CD4-positive, alpha-beta T cell treated with Interferon gamma for 1 hour (primary cell): Measurements from ENCODE around the gene HIVEP1.
"Not testable (repeated sequence)": the region's sequence is repeated elsewhere in the genome, so short reads cannot be mapped to it uniquely, and the experiment has no call there.

Experiments used
- DNase-seq: peaks from one replicate; pipeline ENCODE4 v3.0.0-alpha.2; 2020

Gene HIVEP1

GRCh38 chr6:12163744-12164507, 151.8 kb downstream of the HIVEP1 start:
- no peak for DNase-seq

- no peak for DNase-seq
Observed at GRCh38 chr6:12164508-12164770, 152.3 kb downstream of the HIVEP1 start.

- no peak for DNase-seq
Observed at GRCh38 chr6:12165297-12165696, 153.2 kb downstream of the HIVEP1 start.

GRCh38 chr6:12165722-12166280, 153.7 kb downstream of the HIVEP1 start:
- no peak for DNase-seq

- no peak for DNase-seq
Observed at GRCh38 chr6:12169377-12169776, 157.3 kb downstream of the HIVEP1 start.

GRCh38 chr6:12170351-12171092, 158.4 kb downstream of the HIVEP1 start:
- no peak for DNase-seq

- DNase-seq, result no peak
Observed at GRCh38 chr6:12171717-12172116, 159.6 kb downstream of the HIVEP1 start.

GRCh38 chr6:12172572-12172971, 160.5 kb downstream of the HIVEP1 start:
- DNase-seq, result no peak

GRCh38 chr6:12173181-12173580, 161.1 kb downstream of the HIVEP1 start:
- DNase-seq, result no peak

- DNase-seq, result no peak
Observed at GRCh38 chr6:12173661-12174060, 161.5 kb downstream of the HIVEP1 start.

- DNase-seq, result no peak
Observed at GRCh38 chr6:12174878-12175277, 162.8 kb downstream of the HIVEP1 start.

- no peak for DNase-seq
Observed at GRCh38 chr6:12175626-12176025, 163.5 kb downstream of the HIVEP1 start.

- DNase-seq, result not testable (repeated sequence)
Observed at GRCh38 chr6:12176782-12177181, 164.7 kb downstream of the HIVEP1 start.

- no peak for DNase-seq
Observed at GRCh38 chr6:12178521-12178920, 166.4 kb downstream of the HIVEP1 start.

GRCh38 chr6:12181481-12181880, 169.4 kb downstream of the HIVEP1 start:
- no peak for DNase-seq

GRCh38 chr6:12182676-12183075, 170.6 kb downstream of the HIVEP1 start:
- DNase-seq, result no peak

GRCh38 chr6:12185081-12185673, 173.1 kb downstream of the HIVEP1 start:
- no peak for DNase-seq

- DNase-seq, result no peak
Observed at GRCh38 chr6:12186528-12186927, 174.4 kb downstream of the HIVEP1 start.

- DNase-seq, result no peak
Observed at GRCh38 chr6:12189150-12189549, 177.0 kb downstream of the HIVEP1 start.

GRCh38 chr6:12189661-12190060, 177.5 kb downstream of the HIVEP1 start:
- DNase-seq, result no peak

GRCh38 chr6:12190252-12190651, 178.1 kb downstream of the HIVEP1 start:
- DNase-seq, result no peak

- no peak for DNase-seq
Observed at GRCh38 chr6:12196326-12196936, 184.3 kb downstream of the HIVEP1 start.

- no peak for DNase-seq
Observed at GRCh38 chr6:12198851-12199250, 186.7 kb downstream of the HIVEP1 start.
